CD4-positive, alpha-beta T cell treated with Interleukin-21 for 1 hour (primary cell): ENCODE measurements around the gene GTPBP1.

Experiments
- DNase-seq: peaks from one replicate; pipeline ENCODE4 v3.0.0-alpha.2; 2020

Gene GTPBP1

DNA sequence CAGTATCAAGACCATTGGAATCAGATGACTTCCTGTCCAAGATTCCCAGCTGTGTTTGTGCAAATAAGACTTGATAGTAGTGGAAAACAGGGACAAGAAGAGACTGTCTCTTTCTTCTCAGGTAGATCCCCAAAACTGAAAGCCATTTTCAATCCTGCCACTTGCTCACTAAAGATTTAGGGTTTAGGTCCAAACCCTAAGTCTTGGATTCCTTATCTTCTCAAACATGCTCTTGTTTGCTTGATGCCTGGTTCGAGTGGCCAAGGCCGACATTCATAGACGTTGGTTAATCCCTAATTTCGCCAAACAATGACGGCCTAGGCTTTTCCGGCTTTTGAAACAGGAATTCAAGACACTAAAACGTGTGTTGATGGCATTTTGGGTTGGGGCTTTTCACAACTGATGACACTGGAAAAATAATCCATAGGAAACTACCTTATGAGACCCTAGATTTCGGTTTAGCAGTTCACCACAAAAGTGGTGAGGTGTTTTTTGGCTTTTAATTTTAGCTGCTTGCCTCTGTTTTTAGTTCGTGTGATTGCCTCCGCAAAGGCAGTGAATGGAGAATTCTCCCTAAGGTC lies 1.0 kb upstream of the GTPBP1 start:
- DNase-seq = no peak

DNA sequence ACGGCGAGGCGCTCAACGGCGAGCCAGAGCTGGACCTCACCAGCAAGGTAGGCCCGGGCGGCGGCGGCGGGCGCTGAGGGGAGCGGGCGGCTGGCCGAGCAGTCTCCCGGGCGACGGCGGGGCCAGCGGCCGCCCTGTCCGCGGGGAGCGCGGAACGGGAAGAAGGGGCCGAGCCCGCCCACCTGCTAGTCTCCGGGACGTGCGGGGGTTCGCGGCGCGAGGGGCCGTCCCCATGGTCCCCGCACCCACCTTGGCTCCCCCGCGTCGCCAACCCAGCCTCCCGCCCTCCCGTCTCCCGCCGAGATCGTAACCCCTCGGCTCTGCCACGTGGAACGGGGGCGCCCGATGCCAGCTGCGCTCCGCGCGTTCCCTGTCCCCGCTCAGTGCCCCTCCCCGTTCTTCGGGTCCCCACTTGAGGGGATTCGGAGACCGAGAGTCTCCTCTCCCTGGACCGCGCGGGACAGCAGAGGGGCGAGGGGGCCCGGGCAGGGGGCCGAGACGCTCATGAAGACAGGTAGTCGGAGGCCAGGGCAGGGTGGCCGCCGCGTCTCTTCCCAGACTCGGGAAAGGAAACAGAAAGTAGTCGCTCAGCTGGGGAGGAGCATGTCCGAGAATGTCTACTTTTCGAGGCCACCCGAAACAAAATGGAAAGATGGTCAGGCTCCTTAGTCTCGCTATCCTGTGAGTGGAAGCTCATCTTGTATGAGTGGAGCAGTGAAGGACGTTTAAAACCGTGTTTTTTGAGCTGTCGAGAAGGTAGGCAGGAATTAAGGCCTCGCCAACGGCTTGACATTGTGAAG lies 557 bp downstream of the GTPBP1 start:
- DNase-seq = peak; percentile 49

DNA sequence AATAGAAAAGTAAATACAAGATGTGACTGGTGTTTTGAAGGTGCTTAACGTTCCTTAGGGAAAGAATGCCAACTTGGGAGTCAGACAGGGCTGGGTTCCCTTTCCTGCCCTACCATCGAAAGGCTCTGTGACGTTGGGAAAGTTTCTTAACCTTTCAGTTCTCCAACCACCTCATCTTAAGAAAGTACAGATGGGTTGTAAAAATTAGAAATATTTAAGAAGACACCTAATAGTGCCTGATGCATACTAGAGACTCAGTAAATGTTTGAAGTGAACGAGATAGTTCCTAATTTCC lies 1.1 kb downstream of the GTPBP1 start:
- no peak for DNase-seq

DNA sequence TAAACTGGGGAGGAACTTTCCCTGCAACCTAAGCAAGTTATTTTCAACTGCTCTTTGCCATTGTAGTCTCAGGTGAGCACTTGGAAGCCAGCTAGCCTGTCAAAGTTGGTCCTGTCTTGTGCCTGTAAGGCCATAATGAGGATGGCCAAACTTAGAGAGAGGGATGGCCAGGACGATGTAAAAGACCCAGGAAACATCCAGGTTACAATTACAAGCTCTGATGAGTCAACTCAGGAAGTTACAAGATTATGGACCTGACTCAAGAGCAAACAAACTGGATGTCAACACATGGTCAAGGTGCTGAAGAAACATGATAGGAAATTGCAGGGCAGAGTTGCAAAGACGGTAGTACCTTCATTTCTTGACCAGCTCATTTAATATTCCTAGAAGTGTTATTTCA lies 1.6 kb downstream of the GTPBP1 start:
- no peak for DNase-seq

DNA sequence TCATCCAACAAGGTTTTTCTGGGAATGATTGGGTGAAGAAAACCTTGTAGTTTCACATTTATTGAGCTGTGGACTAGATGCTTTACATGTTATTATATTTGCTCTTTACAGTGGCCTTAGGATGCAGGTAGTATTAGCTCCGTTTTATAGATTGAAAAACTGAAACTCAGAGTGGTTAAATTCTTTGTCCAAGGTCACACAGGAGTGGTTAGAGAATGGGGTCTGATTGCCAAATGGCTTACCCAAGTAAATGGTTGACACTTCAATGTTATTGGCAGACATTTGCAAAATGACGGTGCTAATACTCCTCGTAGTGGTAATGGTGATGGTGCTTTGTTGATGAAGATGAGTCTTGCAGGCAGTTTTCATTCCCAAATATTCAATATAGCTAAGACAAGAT lies 2.2 kb downstream of the GTPBP1 start:
- DNase-seq = no peak

DNA sequence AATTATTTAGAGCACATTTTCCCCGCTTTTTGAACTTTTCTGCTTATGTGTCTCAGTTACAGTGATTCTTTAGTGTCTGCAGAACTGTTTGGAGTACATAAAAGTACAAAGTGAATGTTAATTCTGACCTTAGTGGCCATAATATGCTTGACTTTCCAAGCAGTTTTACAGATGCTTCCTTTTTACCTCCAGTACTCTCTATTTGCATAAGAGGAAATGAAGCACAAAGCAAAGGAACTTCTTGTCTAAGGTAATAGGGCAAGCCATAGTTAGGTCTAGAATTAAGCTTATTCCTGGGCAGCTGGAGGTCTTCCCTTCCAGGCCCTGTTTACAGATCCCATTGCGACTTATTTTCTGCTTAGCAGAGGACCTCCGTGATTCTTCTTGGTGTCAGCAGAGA lies 3.6 kb downstream of the GTPBP1 start:
- DNase-seq = no peak

DNA sequence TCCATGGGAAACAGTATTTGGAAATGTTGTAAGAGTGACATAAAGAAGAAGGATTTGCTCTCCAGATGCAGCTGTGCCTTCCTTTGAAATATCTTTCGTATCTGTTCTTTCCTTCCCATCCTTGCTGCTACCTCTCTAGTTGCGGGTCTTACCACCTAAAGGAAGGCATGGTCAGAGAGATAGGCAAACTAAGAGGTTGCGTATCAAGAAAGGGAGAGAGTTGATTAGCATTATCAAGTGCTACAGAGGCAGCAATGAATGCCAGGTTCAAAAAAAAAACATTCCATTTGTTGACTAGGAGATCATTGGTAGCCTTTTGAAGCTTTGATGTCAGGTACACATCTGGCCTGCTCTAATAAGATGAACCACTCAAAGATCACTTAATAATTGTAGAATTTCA lies 4.6 kb downstream of the GTPBP1 start:
- DNase-seq = no peak

DNA sequence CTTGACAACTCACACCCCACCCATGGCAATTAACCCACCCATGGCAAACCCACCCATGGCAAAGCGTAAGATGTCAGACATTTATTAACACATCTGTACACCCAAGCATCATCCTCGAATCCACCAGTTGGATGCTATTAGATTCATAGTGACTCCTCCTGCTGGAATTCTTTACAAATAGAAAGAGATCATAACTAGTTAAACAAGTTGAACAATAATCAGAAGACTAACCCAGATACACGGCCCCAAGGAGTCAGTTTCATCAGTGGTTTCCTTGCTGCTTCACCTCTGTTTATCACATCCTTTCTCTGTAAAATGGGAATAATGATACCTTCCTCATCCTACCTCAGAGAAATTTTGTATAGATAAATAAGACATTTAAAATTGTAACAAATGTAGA lies 5.1 kb downstream of the GTPBP1 start:
- no peak for DNase-seq

DNA sequence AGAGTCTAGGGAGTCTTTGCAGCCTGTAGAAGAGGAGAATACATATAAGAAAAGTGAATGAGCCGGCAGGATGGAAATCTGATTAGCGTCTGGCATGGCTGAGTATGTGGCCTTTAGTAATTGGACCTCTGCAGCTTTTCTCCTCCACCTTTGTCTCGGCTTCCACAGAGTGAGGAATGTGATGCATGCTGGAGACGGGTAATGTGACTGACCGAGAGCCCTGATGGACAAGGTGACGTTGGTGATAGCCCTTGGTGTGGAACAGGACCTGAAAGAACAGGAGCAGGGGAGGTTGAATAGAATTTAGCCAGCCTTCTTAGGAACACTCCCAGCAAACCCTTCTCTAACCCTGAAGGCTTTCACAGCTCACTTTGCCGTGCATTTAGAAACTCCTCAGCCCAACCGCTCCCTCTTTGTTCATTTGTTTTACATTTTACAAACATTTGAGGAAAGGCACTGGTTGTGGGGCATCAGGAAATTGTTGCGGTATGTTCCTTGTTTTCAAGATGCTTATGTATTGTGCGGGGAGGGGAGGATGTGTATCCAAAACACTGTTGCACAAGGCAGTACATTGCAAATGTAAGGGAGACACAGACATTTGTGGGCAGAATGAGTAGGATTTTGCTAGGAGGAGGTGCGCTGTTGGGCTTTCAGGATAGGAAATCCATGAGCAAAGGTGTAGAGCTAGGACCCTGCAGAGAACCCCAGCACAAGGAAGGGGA lies 6.9 kb downstream of the GTPBP1 start:
- no peak for DNase-seq

DNA sequence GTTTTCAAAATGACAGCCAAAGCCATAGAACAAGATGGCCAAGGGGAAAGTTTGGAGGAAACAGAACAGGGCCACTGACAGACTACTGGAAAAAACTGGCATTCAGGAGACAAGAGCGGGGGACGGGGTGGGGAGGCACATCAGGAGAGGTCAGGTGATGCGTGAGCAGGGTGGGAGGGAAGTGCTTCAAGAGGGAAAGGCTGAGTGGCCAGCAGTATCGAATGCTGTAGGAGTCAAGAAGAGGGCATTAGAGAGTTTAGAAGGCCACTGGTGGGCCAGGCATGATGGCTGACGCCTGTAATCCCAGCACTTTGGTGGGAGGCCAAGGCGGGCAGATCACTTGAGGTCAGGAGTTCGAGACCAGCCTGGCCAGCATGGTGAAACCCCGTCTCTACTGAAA lies 8.2 kb downstream of the GTPBP1 start:
- no peak for DNase-seq

DNA sequence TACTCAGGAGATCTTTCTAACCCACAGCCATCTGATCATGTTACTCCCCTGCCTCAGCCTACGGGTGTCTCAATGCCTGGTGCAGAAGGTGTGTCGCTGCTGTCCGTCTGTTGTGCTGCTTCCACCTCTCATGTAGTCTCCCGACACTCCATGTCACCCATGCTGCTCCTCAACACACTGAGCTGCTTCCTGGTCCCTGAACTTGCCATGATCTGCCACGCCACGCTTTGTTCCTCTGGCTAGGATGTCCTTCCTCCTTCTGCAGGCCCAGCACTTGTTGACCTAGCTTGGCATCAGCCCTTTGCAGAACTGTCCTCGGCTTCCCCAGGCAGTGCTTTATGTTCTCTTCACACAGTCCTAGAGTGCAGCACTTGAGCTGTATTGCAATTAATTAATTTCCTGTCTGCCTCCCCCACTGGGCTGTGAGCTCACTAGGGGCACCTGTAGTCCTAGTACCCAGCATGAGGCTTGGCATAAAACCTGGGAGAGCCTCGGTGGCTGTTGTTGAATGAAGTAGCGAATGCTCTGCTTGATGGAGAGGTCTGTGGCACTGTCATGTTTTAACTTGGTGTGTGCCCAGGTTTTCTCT lies 9.5 kb downstream of the GTPBP1 start:
- DNase-seq = no peak

DNA sequence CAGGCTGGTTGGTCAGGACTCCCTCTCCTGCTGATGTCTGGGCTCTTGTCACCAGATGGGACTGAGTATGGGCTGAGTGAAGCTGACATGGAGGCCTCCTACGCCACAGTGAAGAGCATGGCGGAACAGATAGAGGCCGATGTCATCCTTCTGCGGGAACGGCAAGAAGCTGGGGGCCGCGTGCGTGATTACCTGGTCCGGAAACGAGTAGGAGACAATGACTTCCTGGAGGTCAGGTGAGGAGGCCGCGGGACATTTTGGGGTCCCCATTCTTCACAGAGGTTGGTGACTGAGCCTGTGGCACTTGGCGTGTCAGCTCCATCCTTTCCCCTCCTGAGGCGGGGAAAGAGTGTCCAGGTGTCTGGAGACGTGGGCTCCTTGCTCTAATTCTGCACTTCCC lies 10.1 kb downstream of the GTPBP1 start:
- DNase-seq = no peak

DNA sequence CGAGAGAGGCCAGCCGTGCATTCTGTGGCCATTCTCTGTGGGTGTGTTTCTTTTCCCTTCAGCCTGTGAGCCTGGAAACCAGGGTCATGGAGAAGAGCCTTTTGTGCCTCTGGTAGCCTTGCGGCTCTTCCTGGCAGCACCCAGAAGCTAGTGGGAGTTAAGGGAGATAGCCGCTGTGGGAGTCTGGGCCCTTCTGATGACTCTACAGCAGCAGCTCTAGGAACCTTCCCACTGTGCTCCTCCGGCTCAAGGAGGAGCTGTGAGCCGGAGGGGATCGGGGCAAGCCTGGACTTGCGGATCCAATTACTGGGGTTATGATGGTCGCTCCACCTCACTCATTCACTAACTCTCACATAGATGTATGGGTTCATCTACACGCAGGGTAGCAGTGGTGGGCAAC lies 10.5 kb downstream of the GTPBP1 start:
- DNase-seq = no peak

DNA sequence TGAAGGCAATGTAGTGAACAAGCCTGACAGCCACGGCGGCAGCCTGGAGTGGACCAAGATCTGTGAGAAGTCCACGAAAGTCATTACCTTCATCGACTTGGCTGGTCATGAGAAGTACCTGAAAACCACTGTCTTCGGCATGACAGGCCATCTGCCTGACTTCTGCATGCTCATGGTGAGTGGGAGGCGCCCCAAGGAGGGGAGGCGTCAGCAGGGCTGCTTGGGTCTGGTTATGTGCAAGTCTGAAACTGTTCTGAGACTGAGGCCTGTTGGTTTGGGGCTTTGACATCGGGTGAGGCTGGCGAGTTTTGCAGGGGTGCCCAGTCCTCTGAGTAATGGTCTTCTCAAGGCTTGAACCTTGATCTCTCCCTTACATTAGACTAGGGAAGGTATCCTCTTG lies 11.1 kb downstream of the GTPBP1 start:
- no peak for DNase-seq

DNA sequence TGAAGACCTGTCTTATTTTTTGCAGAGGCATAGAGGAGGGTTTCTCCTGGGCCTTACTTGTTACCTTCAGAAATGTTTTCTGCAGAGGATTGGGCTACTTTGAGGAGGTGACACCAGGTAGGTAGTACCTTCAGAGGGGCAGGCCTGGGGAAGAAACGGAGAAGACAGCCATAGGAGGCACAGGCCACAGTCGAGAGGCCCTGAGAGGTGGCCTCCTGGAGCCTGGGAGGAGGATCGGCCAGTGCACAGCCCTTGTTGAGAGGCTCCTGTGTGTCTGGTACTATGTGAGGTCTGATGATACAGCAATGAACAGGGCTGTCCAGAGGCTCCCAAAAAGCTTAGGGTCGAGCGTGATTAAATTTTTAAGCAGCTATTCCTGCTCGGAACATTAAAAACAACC lies 11.5 kb downstream of the GTPBP1 start:
- no peak for DNase-seq

DNA sequence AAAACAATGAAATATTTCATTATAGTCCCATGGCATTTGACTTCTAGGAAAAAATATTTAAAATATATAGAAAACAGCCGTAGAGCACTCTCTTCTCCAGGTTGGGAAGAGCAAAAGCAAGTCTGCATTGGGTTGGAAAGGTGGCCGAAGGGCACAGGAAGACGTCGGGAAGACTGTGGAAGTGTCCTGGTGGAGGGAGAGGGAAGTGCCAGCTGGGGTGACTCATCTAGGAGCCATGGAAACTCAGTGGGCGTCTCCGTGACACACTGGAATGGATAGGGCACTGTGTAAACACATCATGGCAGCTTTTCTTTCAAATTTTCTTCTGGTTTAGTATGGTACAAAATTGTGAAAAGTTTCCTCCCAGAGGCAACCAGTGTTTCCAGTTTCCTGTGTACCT lies 12.7 kb downstream of the GTPBP1 start:
- no peak for DNase-seq

DNA sequence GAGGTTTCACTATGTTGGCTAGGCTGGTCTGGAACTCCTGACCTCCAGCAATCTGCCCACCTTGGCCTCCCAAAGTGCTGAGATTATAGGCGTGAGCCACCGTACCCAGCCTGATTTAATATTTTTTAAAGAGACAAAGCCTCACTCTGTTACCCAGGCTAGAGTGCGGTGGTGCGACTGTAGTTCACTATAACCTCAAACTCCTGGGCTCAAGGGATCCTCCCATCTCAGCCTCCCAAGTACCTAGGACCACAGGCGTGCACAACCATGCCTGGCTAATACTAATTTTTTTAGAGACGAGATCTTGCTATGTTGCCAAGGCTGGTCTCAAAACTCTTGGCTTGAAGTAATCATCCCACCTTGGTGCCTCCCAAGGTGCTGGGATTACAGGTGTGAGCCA lies 13.5 kb downstream of the GTPBP1 start:
- no peak for DNase-seq

DNA sequence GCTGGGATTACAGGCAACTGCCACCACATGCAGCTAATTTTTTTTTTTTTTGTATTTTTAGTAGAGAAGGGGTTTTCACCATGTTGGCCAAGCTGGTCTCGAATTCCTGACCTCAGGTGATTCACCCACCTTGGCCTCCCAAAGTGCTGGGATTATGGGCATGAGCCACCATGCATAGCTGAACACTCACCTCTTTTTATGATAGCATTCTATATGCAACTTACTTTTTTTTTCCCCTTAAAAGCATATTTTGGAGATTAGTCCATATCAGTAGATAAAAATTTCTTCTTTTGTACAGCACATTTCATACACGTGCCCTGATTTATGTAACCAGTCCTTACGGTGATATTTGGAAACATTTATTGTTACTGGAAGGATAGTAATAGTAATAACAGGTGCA lies 14.6 kb downstream of the GTPBP1 start:
- DNase-seq = no peak

DNA sequence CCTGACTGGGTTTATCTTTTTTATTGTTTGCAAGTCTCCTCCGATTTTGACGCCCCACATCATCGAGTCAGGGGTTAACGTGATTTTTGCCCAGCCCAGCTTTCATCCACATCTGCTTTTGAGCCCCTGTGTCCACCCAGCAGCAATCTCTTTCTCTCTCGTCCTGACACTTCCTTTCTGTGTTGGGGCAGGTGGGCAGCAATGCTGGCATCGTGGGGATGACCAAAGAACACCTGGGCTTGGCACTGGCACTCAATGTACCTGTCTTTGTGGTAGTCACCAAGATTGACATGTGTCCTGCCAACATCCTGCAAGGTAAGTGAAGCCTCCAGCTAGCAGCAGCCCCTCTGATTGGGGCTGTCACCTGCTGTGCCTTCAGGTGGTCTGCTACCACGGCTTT lies 15.8 kb downstream of the GTPBP1 start:
- no peak for DNase-seq

DNA sequence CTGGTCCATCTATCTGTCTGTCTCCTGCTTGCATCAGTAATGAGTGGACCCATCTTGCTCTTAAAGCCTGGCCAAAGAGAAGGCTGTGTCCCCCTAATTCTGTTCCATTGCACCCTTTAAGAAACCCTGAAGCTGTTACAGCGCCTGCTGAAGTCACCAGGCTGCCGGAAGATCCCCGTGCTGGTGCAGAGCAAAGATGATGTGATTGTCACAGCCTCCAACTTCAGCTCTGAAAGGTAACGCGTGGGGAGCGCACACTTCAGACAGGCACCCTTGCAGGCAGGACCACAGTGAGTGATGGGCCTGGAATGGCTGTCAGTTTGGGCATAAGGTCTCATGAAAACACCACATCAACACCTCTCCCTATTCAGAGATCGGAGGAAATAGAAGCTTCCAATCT lies 18.4 kb downstream of the GTPBP1 start:
- no peak for DNase-seq

DNA sequence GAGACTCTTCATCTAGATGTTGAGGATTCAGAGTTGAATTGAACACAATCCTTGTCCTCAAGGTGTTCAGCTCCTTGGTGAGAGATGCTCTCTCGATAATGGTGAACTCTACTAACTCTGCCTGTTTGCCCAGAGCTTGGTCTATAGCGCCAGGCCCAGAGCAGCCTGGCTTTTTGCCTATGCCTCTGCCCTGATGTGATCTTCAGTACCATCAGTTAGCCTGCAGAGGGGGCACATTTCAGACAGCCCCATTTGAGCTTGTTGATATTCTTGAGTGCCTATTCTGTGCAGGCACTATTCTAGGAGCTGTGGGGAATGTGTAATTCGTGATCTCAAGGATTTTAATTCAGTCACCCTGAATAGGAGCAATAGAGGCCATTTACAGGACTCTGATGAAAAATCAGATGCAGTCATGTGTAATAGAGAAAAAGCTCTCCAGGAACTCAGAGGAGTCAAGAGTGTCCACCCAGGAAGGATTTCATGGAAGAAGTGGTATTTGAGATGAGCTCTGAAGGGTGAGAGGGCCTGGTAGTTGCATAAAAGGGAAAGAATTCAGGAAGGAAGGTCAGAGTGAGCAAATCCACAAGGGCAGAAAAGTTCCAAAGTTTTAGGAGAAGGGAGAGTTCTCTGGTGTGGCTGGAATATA lies 19.3 kb downstream of the GTPBP1 start:
- peak; percentile 67 for DNase-seq

DNA sequence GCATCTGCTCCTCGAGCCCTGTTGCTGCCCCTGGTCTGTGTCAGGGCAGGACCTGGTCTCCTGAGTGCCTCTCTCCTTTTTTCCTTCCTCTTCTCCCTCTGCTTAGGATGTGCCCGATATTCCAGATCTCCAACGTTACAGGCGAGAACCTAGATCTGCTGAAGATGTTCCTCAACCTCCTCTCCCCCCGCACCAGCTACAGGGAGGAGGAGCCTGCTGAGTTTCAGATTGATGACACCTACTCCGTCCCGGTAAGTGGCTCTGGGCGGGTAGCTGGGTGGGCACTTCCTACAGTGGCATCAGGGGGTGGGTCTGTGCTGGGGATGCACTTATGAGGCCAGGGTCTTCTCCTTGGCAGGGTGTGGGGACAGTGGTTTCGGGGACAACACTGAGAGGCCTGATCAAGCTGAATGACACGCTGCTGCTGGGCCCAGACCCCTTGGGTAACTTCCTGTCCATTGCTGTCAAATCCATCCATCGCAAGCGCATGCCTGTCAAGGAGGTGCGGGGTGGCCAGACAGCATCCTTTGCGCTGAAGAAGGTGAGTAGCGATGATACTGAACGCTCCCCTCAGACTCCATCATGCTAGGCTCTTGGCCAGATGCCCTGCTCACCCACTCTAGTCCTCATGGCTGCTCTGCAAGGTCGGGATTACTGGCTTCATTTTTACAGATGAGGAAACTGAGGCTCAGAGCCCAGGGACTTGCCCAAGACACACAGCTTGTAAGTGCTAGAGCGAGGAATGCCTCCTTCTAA lies 20.3 kb downstream of the GTPBP1 start:
- no peak for DNase-seq

DNA sequence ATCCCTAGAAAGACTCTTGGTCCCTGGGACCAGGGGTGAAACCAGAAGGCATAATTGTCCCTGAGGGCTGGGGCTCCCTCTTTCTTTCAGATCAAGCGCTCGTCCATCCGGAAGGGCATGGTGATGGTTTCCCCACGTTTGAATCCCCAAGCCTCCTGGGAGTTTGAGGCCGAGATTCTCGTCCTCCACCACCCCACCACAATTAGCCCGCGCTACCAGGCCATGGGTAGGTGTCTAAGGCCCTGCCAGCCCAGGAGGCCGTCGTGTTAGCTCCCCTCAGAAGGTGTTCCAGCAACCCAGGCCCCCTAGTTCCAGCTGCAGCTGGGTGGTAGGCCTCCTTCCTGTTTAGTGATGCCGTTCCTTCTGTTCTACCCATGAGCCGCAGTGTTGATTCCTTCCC lies 21.4 kb downstream of the GTPBP1 start:
- DNase-seq = no peak
